Umbilical cord (tissue), 2 donors: Measurements from ENCODE around the gene UBE2L6. TPM values are rescaled to one million over a fixed set of nuclear protein-coding genes. Genes with fewer than 3 reads are reported as not detected.
A peak's percentile ranks its signal among the peaks of the same experiment; 100 is the strongest.
"Not testable (repeated sequence)": the region's sequence is repeated elsewhere in the genome, so short reads cannot be mapped to it uniquely, and the experiment has no call there.

ENCODE experiments used
- DNase-seq: peaks from one replicate; pipeline ENCODE4 v3.0.0-alpha.2; 2015; ENCODE audit warnings: low spot score
- total RNA-seq: library from RNA; depleted of rRNA; stranded (reverse); fragments of >200 nt; gene quantifications from one replicate; pipeline ENCODE4 v1.2.3, GENCODE V29; 2014; ENCODE audit warnings: low replicate concordance; ENCODE audit not compliant: insufficient read depth

Gene UBE2L6
- total RNA-seq, 1 donor from 2014 or later = 26.5 TPM

- no peak for DNase-seq
Measured at GRCh38 chr11:57566905-57567514, 462 bp downstream of the UBE2L6 start.

GRCh38 chr11:57566005-57566904, 1.2 kb downstream of the UBE2L6 start:
- DNase-seq = peak; percentile 64

- no peak for DNase-seq
Measured at GRCh38 chr11:57562596-57562995, 4.9 kb downstream of the UBE2L6 start.

- no peak for DNase-seq
Measured at GRCh38 chr11:57560146-57560545, 7.3 kb downstream of the UBE2L6 start.

GRCh38 chr11:57556041-57556440, 11.4 kb downstream of the UBE2L6 start:
- DNase-seq = no peak

GRCh38 chr11:57555393-57555792, 12.1 kb downstream of the UBE2L6 start:
- no peak for DNase-seq

- DNase-seq = no peak
Measured at GRCh38 chr11:57552479-57552878, 15.0 kb downstream of the UBE2L6 start.

GRCh38 chr11:57551941-57552340, 15.5 kb downstream of the UBE2L6 start:
- DNase-seq = no peak

- no peak for DNase-seq
Measured at GRCh38 chr11:57549983-57550382, 17.5 kb downstream of the UBE2L6 start.

GRCh38 chr11:57547854-57548377, 19.6 kb downstream of the UBE2L6 start:
- no peak for DNase-seq

GRCh38 chr11:57546869-57547475, 20.5 kb downstream of the UBE2L6 start:
- DNase-seq = no peak

- DNase-seq = no peak
Measured at GRCh38 chr11:57546451-57546850, 21.0 kb downstream of the UBE2L6 start.

- no peak for DNase-seq
Measured at GRCh38 chr11:57545883-57546282, 21.6 kb downstream of the UBE2L6 start.

GRCh38 chr11:57544566-57544965, 22.9 kb downstream of the UBE2L6 start:
- no peak for DNase-seq

GRCh38 chr11:57543593-57543992, 23.9 kb downstream of the UBE2L6 start:
- no peak for DNase-seq

GRCh38 chr11:57542582-57542981, 24.9 kb downstream of the UBE2L6 start:
- DNase-seq = no peak

- no peak for DNase-seq
Measured at GRCh38 chr11:57541169-57541568, 26.3 kb downstream of the UBE2L6 start.

- DNase-seq = no peak
Measured at GRCh38 chr11:57539342-57539741, 28.1 kb downstream of the UBE2L6 start.

GRCh38 chr11:57536947-57537619, 30.4 kb downstream of the UBE2L6 start, which contains the start of gene SMTNL1:
Gene SMTNL1, plus strand, starts transcription at chr11:57537595. Its CDS starts 5,048 bp downstream, at chr11:57542643.
- DNase-seq = no peak

- DNase-seq = not testable (repeated sequence)
Measured at GRCh38 chr11:57534449-57534848, 33.0 kb downstream of the UBE2L6 start.
